HG03045 (cell line): ENCODE measurements around the gene FGF19.

ENCODE experiments used
- ATAC-seq: cut with Tn5 transposase; IDR thresholded peaks from one replicate; pipeline ENCODE4 v1.9.1; 2021; ENCODE audit warnings: mild to moderate bottlenecking, moderate library complexity; ENCODE audit not compliant: unreplicated experiment

FGF19 gene

GRCh38 chr11:69674267-69674885 lies 29.4 kb downstream of the FGF19 start:
- no peak for ATAC-seq

GRCh38 chr11:69671734-69672465 lies 31.9 kb downstream of the FGF19 start:
- ATAC-seq, result no peak

- ATAC-seq, result no peak
Observed at GRCh38 chr11:69670158-69670845, 33.5 kb downstream of the FGF19 start.

GRCh38 chr11:69669486-69669885 lies 34.3 kb downstream of the FGF19 start:
- ATAC-seq, result no peak

GRCh38 chr11:69667619-69668604 lies 35.9 kb downstream of the FGF19 start:
- ATAC-seq, result no peak

- no peak for ATAC-seq
Observed at GRCh38 chr11:69666752-69667536, 36.9 kb downstream of the FGF19 start.

GRCh38 chr11:69666261-69666660 lies 37.6 kb downstream of the FGF19 start:
- ATAC-seq, result no peak

GRCh38 chr11:69665669-69666068 lies 38.2 kb downstream of the FGF19 start:
- ATAC-seq, result no peak

GRCh38 chr11:69664901-69665300 lies 38.9 kb downstream of the FGF19 start:
- no peak for ATAC-seq

- ATAC-seq, result no peak
Observed at GRCh38 chr11:69664103-69664775, 39.6 kb downstream of the FGF19 start.

- no peak for ATAC-seq
Observed at GRCh38 chr11:69663326-69663725, 40.5 kb downstream of the FGF19 start.

- no peak for ATAC-seq
Observed at GRCh38 chr11:69662806-69663205, 41.0 kb downstream of the FGF19 start.

- ATAC-seq, result no peak
Observed at GRCh38 chr11:69662021-69662698, 41.7 kb downstream of the FGF19 start.

- no peak for ATAC-seq
Observed at GRCh38 chr11:69661413-69661715, 42.5 kb downstream of the FGF19 start.

- no peak for ATAC-seq
Observed at GRCh38 chr11:69660001-69660500, 43.8 kb downstream of the FGF19 start.

GRCh38 chr11:69659591-69659990 lies 44.2 kb downstream of the FGF19 start:
- no peak for ATAC-seq

- no peak for ATAC-seq
Observed at GRCh38 chr11:69658626-69659450, 45.0 kb downstream of the FGF19 start.
